T47D (cell line): ENCODE results near the gene KRTAP10-11.
"Not testable (repeated sequence)": the region's sequence is repeated elsewhere in the genome, so short reads cannot be mapped to it uniquely, and the experiment has no call there.

Experiments used
- DNase-seq, 2 experiments: peaks; one replicate each; pipeline versions ENCODE4 v3.0.0 to v3.0.0-alpha.2; 2011 to 2012; ENCODE audit warnings: low read depth in 1 of 2, low spot score in 1 of 2
- JUND ChIP-seq: IDR thresholded peaks from 2 replicates; pipeline ENCODE4 v1.6.1; 2012; ENCODE audit warnings: low read depth
- in situ Hi-C: cut with HindIII; loops from 2 replicates; pipeline ENCODE4 v1.10.0; 2016; ENCODE audit warnings: low sequenced_read_pairs, low pct_unique_long_range_greater_than_20kb

KRTAP10-11 gene

DNA sequence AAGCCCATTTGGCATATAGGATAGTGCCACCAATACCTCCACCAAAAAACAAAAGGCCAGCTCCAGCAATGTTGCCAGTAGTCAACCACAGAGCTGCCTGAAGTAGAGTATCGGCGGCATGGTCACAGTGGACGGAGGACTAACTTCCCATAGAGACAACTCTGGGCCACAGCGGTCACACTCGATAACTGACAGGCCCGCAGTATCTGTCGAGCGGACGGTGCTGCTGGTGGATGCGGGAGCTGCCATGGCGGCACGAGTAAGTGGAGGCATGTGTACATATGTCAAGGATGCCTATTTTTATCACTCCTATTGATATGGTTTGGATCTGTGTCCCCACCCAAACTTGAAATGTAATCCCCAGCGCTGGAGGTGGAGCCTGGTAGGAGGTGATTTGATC, 31.7 kb downstream of the KRTAP10-11 start:
- no peak for TF ChIP-seq JUND
- in situ Hi-C loops: no loop called here
- no peak for DNase-seq

DNA sequence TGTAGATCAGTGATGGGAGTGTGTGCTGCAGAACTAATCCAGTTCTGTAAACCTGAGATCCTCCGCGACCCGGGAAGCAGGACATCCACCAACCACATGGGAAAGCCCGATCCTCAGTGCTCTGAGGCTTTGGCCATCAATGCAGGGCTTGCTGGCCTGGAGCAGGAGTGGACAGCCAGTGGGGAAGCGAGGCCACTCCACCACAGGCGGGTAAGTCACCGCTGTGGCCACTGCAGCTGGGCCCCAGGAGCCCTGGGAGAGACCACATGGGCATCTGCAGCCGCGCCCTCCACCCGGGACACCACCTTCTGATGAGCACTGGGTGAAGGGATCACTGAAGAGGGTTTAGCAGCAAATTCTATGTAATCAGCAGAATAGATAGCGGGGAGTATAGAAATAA, 34.9 kb downstream of the KRTAP10-11 start:
- no peak for DNase-seq
- TF ChIP-seq JUND: no peak
- in situ Hi-C loops: no loop called here

DNA sequence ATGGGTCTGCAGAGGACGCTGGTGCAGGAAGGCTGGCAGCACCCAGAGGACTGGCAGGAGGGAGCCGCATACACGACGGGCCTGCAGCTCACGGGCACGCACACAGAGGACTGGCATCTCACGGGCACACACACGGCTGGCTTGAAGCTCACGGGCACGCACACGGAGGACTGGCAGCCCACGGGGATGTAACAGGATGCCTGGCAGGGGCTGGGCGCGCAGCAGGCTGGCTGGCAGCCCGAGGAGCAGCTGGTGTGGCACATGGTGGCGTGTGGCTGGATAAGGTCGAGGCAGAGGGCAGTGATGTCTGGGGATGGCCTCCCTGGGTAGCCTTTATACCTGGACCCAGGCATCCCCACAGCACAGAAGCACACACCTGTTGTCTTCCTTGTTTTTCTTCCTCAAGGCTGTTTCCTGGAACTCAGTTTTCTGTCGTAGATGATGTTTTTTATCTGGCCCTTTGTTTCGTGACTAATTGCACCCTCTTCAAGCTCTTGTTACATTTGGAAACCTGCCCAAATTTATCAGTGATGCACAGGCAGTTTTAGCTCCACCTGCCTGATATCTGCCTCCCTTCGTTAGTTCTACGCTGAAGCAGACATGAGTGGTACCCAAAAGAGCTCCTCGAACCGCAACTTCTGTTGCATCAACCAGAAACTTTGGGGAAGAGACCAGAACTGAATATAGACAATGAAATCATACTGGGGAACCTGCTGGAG, 35.8 kb downstream of the KRTAP10-11 start, which contains the start of gene KRTAP12-1:
KRTAP12-1 (minus strand) TSS at position 303 of the 719 bp plus-strand sequence; CDS start at position 263, 40 bp downstream.
- no peak for DNase-seq
- in situ Hi-C loops: no loop called here
- TF ChIP-seq JUND: no peak

DNA sequence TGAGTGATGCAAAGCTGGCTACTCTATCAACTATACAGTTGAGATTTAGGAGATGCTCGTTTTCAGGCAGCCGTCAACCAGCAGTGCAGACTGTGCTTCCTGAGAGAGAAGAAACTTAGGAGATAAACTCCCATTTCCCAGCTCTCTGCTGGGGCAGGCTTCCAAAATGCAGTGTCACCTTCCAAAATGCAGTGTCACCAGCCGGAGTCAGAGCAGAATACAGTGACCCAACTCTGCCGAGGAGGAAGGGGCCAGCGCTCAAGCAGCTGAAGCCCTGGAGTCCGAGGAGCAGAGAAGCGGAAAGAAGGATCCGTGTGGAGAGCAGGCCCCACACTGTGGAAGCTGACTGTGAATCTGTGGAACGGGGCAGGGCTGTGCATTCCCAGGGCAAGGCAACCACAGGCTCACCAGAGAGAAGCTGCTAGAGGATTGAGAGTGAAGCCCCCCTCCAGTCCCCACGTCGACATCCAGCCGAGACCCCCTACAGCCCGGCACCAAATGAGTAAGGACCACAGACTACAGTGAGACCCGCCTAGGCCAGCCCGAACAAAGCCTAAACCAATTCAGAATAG, 36.5 kb downstream of the KRTAP10-11 start:
- no peak for DNase-seq
- in situ Hi-C loops: no loop called here
- TF ChIP-seq JUND: no peak

DNA sequence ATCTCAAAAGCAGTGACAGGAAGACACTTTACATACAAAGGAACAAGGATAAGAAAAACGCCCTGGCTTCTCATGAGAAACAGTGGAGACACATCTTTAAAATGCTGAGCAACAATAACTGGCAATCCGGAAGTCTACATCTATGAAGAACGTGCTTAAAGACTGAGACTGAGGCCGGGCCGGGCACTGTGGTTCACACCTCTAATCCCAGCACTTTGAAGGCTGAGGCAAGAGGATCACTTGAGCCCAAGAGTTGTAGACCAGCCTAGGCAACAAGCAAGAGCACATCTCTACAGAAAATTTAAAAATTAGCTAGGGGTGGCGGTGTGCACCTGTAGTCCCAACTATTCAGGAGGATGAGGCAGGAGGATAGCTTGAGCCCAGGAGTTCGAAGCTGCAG, 37.9 kb downstream of the KRTAP10-11 start:
- in situ Hi-C loops: no loop called here
- no peak for TF ChIP-seq JUND
- no peak for DNase-seq

DNA sequence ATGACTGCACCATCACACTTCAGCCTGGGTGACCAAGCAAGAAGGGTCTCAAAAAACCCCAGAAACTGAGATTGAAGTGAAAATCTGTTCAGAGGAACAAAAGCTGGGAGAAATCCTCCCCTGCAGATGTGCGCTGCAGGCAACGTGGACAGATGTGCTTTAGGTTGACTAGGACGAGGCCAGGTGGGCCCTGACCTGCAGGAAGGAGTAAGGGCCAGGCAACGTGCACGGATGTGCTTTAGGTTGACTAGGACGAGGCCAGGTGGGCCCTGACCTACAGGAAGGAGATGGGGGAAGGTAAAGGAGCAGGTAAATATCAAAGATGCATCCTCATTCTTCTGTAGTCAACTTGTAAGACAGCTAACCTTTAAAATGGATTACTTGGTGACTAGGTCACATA, 38.3 kb downstream of the KRTAP10-11 start:
- in situ Hi-C loops: no loop called here
- TF ChIP-seq JUND: no peak

DNA sequence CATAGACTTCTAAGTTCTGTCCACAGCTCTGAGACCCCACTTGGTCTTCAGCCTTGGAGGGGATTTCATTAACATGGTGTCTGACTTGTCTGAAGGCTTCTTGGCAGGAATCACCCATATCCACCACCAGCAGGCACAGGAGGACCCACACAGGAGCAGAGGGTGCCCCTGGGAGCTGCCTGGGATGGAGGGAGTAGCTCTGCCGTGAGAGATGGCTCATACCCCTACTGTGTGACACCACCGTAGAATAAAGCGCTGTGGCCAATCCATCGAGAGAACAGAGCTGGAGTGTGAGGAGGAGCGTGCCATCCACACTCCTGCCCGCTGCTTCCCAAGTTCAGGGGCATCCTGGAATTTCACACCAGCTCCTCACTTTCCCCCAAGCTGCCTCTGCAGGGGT, 38.8 kb downstream of the KRTAP10-11 start:
- DNase-seq, in situ Hi-C loops: not testable (repeated sequence)

More for the DNA sequence above, 38.3 kb downstream of the KRTAP10-11 start:
- no peak for DNase-seq

DNA sequence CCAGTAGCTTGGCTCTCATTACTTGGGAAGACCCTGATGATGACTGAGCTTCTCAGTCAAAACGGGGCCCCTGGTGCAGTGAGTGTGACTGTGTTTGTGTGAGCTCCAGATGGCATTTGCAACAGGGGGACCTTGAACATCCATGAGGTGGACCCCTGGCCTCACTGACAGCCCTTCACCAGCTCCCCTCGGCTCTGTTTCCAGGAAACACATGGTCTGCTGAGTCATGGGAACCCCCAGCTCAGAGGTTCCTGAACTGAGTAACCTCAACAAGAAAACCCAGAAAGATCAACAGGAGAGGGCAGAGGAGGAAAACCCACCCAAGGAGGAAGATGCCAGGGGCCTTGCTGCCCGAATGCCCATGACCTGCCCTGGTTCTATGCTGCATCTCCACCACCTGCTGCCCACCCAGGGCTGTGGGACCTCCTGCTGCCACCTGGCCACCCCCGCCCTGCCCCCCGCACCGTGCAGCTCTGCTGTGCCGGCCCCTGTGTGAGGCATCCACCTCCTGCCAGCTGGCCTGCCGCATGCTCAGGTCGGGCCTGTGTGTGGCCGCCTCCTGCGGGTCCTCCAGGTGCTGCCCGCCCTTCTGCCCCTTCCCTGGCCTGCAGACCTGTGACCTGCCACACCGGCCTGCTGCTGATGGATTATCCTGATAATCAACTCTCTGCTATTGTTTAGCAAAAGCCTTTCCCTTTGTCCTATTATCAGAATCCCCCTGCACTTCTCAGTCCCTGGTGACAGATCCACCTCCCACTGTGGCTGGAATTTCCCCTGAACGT, 40.0 kb downstream of the KRTAP10-11 start:
- no peak for TF ChIP-seq JUND
- no peak for DNase-seq
- in situ Hi-C loops: no loop called here

GRCh38 chr21:44686843-44687561, 40.8 kb downstream of the KRTAP10-11 start:
- DNase-seq: no peak
- in situ Hi-C loops: no loop called here
- no peak for TF ChIP-seq JUND

- in situ Hi-C loops: no loop called here
- no peak for DNase-seq
- no peak for TF ChIP-seq JUND
Measured at GRCh38 chr21:44687671-44688070, 41.5 kb downstream of the KRTAP10-11 start.

DNA sequence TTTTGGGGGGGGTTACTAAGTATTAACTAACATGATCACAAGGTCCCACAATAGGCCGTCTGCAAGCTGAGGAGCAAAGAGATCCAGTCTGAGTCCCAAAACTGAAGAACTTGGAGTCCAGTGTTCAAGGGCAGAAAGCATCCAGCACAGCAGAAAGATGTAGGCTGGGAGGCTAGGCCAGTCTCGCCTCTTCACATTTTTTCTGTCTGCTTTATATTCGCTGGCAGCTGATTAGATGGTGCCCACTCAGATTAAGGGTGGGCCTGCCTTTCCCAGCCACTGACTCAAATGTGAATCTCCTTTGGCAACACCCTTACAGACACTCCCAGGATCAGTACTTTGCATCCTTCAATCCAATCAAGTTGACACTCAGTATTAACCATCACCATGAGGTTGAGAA, 43.5 kb downstream of the KRTAP10-11 start:
- DNase-seq, in situ Hi-C loops: not testable (repeated sequence)

DNA sequence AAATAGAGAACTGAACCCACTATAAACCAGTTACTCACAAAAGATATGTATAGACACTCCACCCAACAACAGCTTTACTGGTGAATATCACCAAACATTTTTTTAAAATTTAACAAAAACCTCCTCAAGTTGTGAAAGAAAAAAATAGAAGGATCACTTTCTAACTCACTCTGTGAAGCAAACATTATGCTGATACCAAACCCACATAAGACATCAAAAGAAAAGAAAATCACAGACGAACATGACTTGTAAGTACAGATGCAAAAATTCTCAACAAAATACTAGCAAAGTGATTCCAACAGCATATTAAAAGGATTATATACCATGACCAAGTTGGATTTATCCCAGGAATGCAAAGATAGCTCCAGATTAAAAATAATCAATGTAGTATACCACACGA, 45.5 kb downstream of the KRTAP10-11 start:
- in situ Hi-C loops: no loop called here
- DNase-seq: no peak
- no peak for TF ChIP-seq JUND
